ENCODE measurements around the gene POLR2E. TPM values are rescaled to one million over a fixed set of nuclear protein-coding genes. Genes with fewer than 3 reads are reported as not detected.

POLR2E gene
- polyA plus RNA-seq, 1 donor (not counting 4 experiments of a cell fraction or from before 2014, with no cell fraction given): 178 TPM

DNA sequence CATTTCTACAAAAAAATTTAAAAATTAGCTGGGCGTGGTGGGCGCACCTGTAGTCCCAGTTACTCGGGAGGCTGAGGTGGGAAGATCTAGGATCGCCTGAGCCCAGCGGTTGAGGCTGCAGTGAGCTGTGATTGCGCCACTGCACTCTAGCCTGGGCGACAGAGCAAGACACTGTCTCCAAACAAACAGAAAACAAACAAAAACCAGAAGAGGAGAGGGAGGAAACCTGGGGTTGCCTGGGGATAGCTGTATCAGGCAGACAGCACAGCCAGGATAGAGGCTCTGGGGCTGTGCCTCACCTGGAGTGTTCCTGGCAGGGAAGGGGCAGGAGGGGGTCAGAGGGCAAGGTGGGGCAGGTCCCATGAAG lies 2.6 kb upstream of the POLR2E start:
- H3K79me2 ChIP-seq (ENCODE audit: control insufficient read depth, insufficient read depth, low read length): peaks cover 24% of the 10 kb centered on the region
- peaks cover 2% of the 10 kb centered on the region for H3K9me3 ChIP-seq (ENCODE audit: control insufficient read depth, low read depth, low read length)
- H3K9me1 ChIP-seq (ENCODE audit: control insufficient read depth, extremely low read depth, insufficient read depth, low read length): no peaks in the 10 kb centered on the region
- H3K4me3 ChIP-seq (ENCODE audit: control insufficient read depth in 2 of 3, extremely low read depth in 1 of 3, insufficient read depth in 2 of 3, low read depth in 1 of 3, low read length in 3 of 3): no peak overlapping the region
- TF ChIP-seq, protein P1, sequence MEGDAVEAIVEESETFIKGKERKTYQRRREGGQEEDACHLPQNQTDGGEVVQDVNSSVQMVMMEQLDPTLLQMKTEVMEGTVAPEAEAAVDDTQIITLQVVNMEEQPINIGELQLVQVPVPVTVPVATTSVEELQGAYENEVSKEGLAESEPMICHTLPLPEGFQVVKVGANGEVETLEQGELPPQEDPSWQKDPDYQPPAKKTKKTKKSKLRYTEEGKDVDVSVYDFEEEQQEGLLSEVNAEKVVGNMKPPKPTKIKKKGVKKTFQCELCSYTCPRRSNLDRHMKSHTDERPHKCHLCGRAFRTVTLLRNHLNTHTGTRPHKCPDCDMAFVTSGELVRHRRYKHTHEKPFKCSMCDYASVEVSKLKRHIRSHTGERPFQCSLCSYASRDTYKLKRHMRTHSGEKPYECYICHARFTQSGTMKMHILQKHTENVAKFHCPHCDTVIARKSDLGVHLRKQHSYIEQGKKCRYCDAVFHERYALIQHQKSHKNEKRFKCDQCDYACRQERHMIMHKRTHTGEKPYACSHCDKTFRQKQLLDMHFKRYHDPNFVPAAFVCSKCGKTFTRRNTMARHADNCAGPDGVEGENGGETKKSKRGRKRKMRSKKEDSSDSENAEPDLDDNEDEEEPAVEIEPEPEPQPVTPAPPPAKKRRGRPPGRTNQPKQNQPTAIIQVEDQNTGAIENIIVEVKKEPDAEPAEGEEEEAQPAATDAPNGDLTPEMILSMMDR (optimal IDR thresholded peaks at IDR 0.05 in 1 of 3, IDR thresholded peaks at IDR 0.05 in 1 of 3, conservative IDR thresholded peaks at IDR 0.05 in 1 of 3; ENCODE audit: extremely low read depth in 1 of 3, insufficient read depth in 2 of 3, low read length in 3 of 3): no peak
- TF ChIP-seq EZH2 (IDR thresholded peaks at IDR 0.05; ENCODE audit: low read length): no peak
- H3K27ac ChIP-seq (ENCODE audit: control insufficient read depth, insufficient read depth, low read length): no peak overlapping the region
- H3K9ac ChIP-seq (ENCODE audit: control insufficient read depth, extremely low read depth, insufficient read depth, low read length): no peak overlapping the region
- no peak overlapping the region for H3K4me2 ChIP-seq (ENCODE audit: control insufficient read depth, extremely low read depth, insufficient read depth, low read depth, low read length)
- DNase-seq (ENCODE audit: low read depth, low spot score) (no peak), FAIRE-seq (no peak)
- no peaks in the 10 kb centered on the region for H4K20me1 ChIP-seq (ENCODE audit: control insufficient read depth, extremely low read depth, insufficient read depth, low read length)
- H2AFZ ChIP-seq (ENCODE audit: control insufficient read depth, low read length): no peak overlapping the region
- H3K36me3 ChIP-seq (ENCODE audit: control insufficient read depth in 2 of 2, extremely low read depth in 1 of 2, insufficient read depth in 2 of 2, low read length in 2 of 2): no peaks in the 10 kb centered on the region
- peaks cover 31% of the 10 kb centered on the region for H3K4me1 ChIP-seq (ENCODE audit: control insufficient read depth, extremely low read depth, insufficient read depth, low read length)
- dilution Hi-C loops (cut with MboI; ENCODE audit: extremely low pct_ligation_motif_present, low sequenced_read_pairs): no loop called here
- no peaks in the 10 kb centered on the region for H3K27me3 ChIP-seq (ENCODE audit: control insufficient read depth, extremely low read depth, insufficient read depth, low read length)

DNA sequence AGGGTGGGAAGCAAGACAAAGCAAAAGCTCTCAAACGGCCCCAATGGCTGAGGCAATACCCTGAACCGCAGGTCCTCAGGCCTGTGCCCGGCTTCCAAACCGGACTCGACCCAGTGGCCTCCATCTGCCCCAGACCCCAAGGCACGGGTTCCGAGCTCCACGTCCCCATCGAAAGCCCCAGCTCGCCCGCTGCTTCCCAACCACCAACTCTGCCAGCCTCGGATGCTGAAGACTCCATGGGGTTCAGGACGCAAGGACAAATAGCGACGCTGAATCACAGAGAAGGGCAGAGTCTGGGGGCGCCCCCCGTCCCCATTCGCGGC lies 559 bp downstream of the POLR2E start:
- dilution Hi-C loops (cut with MboI; ENCODE audit: extremely low pct_ligation_motif_present, low sequenced_read_pairs): no loop called here

More for the DNA sequence above, 559 bp downstream of the POLR2E start:
- Histone ChIP-seq H3K4me2 (ENCODE audit: control insufficient read depth, extremely low read depth, insufficient read depth, low read depth, low read length) (peak overlapping the region; percentile 78), H3K27me3 (ENCODE audit: control insufficient read depth, extremely low read depth, insufficient read depth, low read length) (no peaks in the 10 kb centered on the region), H3K9ac (ENCODE audit: control insufficient read depth, extremely low read depth, insufficient read depth, low read length) (peak overlapping the region; percentile 91), H3K79me2 (ENCODE audit: control insufficient read depth, insufficient read depth, low read length) (peaks cover 33% of the 10 kb centered on the region), H4K20me1 (ENCODE audit: control insufficient read depth, extremely low read depth, insufficient read depth, low read length) (no peaks in the 10 kb centered on the region), H3K9me3 (ENCODE audit: control insufficient read depth, low read depth, low read length) (no peaks in the 10 kb centered on the region), H3K4me1 (ENCODE audit: control insufficient read depth, extremely low read depth, insufficient read depth, low read length) (peaks cover 18% of the 10 kb centered on the region), H2AFZ (ENCODE audit: control insufficient read depth, low read length) (no peak overlapping the region), H3K36me3 (ENCODE audit: control insufficient read depth in 2 of 2, extremely low read depth in 1 of 2, insufficient read depth in 2 of 2, low read length in 2 of 2) (peaks cover 8 to 12% of the 10 kb centered on the region in 2 experiments), H3K4me3 (ENCODE audit: control insufficient read depth in 2 of 3, extremely low read depth in 1 of 3, insufficient read depth in 2 of 3, low read depth in 1 of 3, low read length in 3 of 3) (peak overlapping the region; percentile 66 to 93 (median 72)), H3K9me1 (ENCODE audit: control insufficient read depth, extremely low read depth, insufficient read depth, low read length) (no peaks in the 10 kb centered on the region), H3K27ac (ENCODE audit: control insufficient read depth, insufficient read depth, low read length) (peak overlapping the region; percentile 64)
- TF ChIP-seq EZH2 (IDR thresholded peaks at IDR 0.05; ENCODE audit: low read length): no peak
- TF ChIP-seq, protein P1 (optimal IDR thresholded peaks at IDR 0.05 in 1 of 3, IDR thresholded peaks at IDR 0.05 in 1 of 3, conservative IDR thresholded peaks at IDR 0.05 in 1 of 3; ENCODE audit: extremely low read depth in 1 of 3, insufficient read depth in 2 of 3, low read length in 3 of 3): no peak
- DNase-seq (ENCODE audit: low read depth, low spot score): no peak
- no peak for FAIRE-seq
